Ishikawa (cell line): ENCODE results near the gene ASTN2.

Experiments
- CEBPB ChIP-seq: IDR thresholded peaks from 2 replicates; pipeline ENCODE4 v1.6.1; 2012
- CREB1 ChIP-seq: IDR thresholded peaks from 2 replicates; pipeline ENCODE4 v1.6.1; 2012; ENCODE audit warnings: low read depth
- EGR1 ChIP-seq: IDR thresholded peaks from 2 replicates; pipeline ENCODE4 v1.6.1; 2012
- EP300 ChIP-seq: IDR thresholded peaks from 2 replicates; pipeline ENCODE4 v1.6.1; 2012; ENCODE audit warnings: borderline replicate concordance
- FOXM1 ChIP-seq: IDR thresholded peaks from 2 replicates; pipeline ENCODE4 v1.6.1; 2012; ENCODE audit warnings: low read depth, borderline replicate concordance
- NFIC ChIP-seq: IDR thresholded peaks from 2 replicates; pipeline ENCODE4 v1.6.1; 2012
- RAD21 ChIP-seq: IDR thresholded peaks from 2 replicates; pipeline ENCODE4 v1.6.1; 2012; ENCODE audit warnings: low read depth
- REST ChIP-seq: IDR thresholded peaks from 2 replicates; pipeline ENCODE4 v1.6.1; 2012; ENCODE audit warnings: low read depth, mild to moderate bottlenecking
- TAF1 ChIP-seq: IDR thresholded peaks from 2 replicates; pipeline ENCODE4 v1.6.1; 2012; ENCODE audit warnings: low read depth, mild to moderate bottlenecking
- TCF12 ChIP-seq: IDR thresholded peaks from 2 replicates; pipeline ENCODE4 v1.6.1; 2012; ENCODE audit warnings: low read depth
- TEAD4 ChIP-seq: IDR thresholded peaks from 2 replicates; pipeline ENCODE4 v1.6.1; 2012
- USF1 ChIP-seq: IDR thresholded peaks from 2 replicates; pipeline ENCODE4 v1.6.1; 2012
- YY1 ChIP-seq: IDR thresholded peaks from 2 replicates; pipeline ENCODE4 v1.6.1; 2012; ENCODE audit warnings: low read depth
- ZBTB7A ChIP-seq: IDR thresholded peaks from 2 replicates; pipeline ENCODE4 v1.6.1; 2012; ENCODE audit warnings: low read depth
- TF ChIP-seq, protein P1 (sequence below): IDR thresholded peaks from 2 replicates; pipeline ENCODE4 v1.6.1; 2012

The ASTN2 gene

DNA sequence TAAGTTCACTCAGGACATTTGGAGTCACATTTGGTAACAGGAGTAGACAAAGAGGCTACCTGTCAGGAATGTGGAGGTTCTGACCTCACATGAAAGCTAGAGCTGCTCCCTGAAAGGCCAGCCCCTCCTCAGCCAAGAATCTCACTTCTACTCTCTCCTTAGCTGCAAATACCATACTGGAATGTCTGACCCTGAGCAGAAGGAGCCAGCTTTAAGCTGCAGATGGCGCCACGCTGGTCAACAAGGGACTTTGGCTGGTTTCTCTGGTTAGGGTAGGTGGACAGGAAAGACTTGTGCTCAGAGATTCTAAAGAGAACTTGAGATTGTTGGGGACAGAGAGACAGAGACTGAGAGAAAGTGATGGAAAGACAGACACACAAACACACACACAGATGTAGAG lies 21.9 kb downstream of the ASTN2 start:
- no peak for TF ChIP-seq NFIC
- no peak for TF ChIP-seq TEAD4
- TF ChIP-seq EGR1, result no peak
- TF ChIP-seq CEBPB, result no peak
- TF ChIP-seq EP300, result no peak
- TF ChIP-seq TAF1, result no peak
- no peak for TF ChIP-seq CREB1
- TF ChIP-seq YY1, result no peak

DNA sequence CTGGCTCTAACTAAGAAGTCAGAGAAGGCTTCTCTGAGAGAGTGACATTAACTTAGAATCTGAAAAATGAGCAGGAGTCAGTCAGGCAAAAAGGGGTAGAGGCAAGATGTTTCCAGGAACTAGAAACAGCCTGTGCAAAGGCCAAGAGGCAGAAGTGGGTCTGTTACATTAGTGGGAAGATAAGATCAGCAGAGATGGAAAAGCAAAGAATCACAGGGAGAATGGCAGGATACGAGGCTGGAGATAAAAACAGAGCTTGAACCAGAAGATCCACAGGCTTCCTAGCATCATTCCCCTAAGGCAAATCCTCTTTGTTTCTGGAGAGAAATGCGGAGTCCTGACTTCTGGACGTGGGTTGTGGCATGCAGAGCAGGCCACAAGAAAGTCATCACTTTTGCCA lies 27.4 kb downstream of the ASTN2 start:
- TF ChIP-seq CEBPB (no peak), USF1 (no peak), TAF1 (no peak), CREB1 (no peak), ZBTB7A (no peak), EP300 (no peak), TEAD4 (no peak), YY1 (no peak), NFIC (no peak), RAD21 (no peak), FOXM1 (no peak)

DNA sequence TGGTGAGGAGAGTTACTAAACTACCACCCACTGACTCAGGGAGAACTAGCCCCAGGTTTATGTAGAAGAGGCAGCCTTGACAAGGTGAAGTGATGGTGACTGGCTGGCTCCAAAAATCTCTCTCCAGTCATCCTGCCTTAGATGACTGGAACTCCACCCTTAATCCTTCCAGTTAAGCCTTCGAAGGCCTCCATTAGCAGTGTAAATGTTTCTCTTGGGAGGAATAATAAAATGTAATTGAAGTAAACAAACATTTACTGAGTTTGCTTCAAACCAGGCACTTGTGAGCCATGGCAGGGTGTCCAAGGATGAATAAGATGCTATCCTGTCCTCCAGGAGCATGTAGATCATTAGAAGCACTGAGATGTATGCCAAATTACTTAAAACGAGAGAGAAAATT lies 35.5 kb downstream of the ASTN2 start:
- TF ChIP-seq, protein P1, sequence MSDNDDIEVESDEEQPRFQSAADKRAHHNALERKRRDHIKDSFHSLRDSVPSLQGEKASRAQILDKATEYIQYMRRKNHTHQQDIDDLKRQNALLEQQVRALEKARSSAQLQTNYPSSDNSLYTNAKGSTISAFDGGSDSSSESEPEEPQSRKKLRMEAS, result no peak
- TF ChIP-seq EGR1 (no peak), TEAD4 (no peak), USF1 (no peak), RAD21 (no peak), YY1 (no peak)

DNA sequence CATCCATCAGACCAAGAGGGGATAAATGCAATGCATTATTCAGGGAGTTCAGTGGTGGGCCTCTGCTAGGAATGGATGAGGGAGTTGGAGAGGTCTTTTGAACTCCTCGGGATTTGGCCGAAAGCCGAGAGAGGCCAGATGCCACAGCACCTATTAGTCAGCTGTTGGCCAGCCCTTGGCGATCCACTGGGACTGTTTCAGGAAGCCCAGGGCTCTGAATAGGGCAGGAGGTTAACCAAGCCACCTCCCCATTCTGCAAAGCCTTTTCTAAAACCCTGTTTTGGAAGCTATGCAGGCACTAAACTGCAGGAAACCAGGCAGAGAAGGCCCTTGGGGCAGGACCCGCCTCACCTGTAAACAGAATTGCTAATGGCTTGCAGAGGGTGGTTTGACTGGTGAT lies 37.8 kb downstream of the ASTN2 start:
- TF ChIP-seq TCF12 (no peak), TEAD4 (no peak), CREB1 (no peak), FOXM1 (no peak), REST (no peak)

GRCh38 chr9:117375956-117376355 lies 38.9 kb downstream of the ASTN2 start:
- TF ChIP-seq ZBTB7A (no peak), REST (no peak), EGR1 (no peak), TEAD4 (no peak), RAD21 (no peak), NFIC (no peak), YY1 (no peak), FOXM1 (no peak), TAF1 (no peak), CREB1 (no peak), EP300 (no peak), CEBPB (no peak), TCF12 (no peak), USF1 (no peak)
- TF ChIP-seq, protein P1, result no peak

DNA sequence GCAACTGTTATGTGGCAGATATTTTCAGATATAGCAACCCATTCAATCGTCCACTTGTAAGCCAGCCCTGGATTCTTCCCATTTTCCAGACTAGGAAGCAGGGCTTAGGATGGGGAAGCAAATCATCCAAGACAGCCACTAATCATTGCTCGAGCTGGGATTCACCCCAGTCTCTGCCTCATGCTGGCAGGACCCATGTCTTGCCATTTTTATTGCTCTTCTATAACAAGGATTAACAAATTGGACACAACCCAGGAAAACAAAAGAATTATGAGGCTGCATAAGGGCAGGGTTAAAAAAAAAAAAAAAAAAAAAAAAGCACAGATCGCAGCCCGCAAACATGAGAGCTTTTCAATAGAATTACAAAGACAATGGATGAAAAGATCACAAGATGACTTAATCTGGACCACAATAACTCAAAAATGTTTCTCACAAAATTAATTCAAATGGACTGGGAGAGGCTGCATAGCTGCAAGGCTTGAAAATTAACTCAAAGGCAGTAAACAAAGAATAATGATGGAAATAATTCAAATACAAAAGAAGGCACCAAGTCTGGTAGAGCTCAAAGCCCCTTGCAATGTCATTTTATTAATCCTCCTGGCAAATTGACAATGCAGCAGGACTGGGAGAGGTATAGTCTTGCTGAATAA lies 40.7 kb downstream of the ASTN2 start:
- TF ChIP-seq USF1 (no peak), EGR1 (no peak), FOXM1 (no peak), CEBPB (no peak), YY1 (no peak), TCF12 (no peak), EP300 (no peak), NFIC (no peak), CREB1 (no peak), ZBTB7A (no peak), TAF1 (no peak), RAD21 (no peak), TEAD4 (no peak)
- TF ChIP-seq, protein P1, result no peak
